Hematopoietic multipotent progenitor cell treated with erythropoietin and hydrocortisone succinate and interleukin-3 and kit ligand, for 4 days (in vitro differentiated cells): ENCODE measurements around the gene ZNF93.
"Not testable (repeated sequence)": the region's sequence is repeated elsewhere in the genome, so short reads cannot be mapped to it uniquely, and the experiment has no call there.

ENCODE experiments used
- DNase-seq: peaks from one replicate; pipeline ENCODE4 v3.0.0-alpha.2; 2015

Gene ZNF93

DNA sequence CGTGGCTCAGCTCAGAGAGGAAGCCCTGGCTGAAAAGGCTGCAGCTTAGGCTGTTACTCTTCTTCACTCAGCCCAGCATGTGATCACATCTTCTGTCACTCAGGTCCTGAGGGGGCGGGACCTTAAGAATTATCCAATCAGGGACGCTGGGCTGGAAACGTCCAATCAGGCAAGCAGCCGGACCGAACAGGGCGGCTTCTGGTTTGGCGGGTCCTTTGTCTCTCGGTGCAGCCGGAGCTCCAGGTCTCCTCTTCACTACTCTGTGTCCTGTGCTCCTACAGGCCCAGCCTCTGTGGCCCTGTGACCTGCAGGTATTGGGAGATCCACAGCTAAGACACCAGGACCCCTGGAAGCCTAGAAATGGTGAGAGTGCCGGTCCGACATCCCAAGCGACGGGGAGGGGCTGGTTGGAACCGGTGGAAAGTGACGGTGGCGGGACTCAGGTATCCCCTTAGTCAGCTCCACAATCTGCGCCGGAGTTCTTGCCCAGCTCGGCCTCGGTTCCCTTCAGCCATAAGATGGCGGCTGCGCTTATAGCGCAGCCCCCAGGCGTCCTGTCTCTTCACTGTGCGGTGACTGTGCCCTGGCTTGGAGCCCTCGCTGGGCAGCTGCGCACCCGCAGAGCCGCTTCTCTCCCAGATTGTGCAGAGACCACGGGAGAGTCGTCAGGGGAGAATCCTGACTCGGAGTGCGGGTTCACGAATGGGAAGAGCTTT lies at the start of gene ZNF93:
ZNF93 (plus strand) TSS at position 218 of the 716 bp plus-strand sequence; CDS start at position 361, 143 bp downstream.
- DNase-seq, result peak; percentile 93

DNA sequence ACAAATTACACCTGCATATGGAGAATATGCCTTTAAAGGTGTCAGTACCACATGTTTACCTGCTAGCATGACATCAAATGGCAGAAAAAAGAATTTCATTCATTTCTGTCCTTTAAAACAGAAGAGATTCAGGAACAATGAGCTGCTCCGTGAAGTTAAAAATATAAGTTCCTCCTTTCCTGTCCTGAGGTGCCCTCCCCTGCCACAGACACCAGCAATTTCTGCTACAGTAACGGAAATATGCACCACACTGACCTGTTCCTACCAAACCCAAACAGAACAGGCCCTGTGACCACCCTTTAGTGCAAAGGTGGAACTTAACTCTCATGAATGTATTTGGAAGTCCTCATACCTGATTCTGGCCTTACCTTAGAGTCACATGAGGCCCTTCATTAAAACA lies 49.0 kb upstream of the ZNF93 start:
- not testable (repeated sequence) for DNase-seq

DNA sequence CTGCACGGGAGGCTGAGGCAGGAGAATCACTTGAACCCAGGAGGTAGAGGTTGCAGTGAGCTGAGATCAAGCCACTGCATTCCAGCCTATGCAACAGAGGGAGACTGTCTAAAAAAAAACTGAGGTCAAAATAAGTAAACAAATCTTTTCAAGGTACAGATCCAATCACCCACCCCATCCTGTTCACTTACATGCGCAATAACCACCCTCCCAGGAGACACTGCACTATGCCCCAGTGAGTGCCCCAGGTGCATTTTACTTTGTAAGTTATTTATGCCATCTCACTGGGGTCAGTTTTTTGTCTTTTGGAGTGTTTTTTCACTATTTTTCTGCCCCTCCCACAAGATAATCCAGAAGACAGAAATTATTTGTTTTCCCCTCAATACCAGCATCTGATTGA lies 42.0 kb upstream of the ZNF93 start:
- DNase-seq, result no peak

DNA sequence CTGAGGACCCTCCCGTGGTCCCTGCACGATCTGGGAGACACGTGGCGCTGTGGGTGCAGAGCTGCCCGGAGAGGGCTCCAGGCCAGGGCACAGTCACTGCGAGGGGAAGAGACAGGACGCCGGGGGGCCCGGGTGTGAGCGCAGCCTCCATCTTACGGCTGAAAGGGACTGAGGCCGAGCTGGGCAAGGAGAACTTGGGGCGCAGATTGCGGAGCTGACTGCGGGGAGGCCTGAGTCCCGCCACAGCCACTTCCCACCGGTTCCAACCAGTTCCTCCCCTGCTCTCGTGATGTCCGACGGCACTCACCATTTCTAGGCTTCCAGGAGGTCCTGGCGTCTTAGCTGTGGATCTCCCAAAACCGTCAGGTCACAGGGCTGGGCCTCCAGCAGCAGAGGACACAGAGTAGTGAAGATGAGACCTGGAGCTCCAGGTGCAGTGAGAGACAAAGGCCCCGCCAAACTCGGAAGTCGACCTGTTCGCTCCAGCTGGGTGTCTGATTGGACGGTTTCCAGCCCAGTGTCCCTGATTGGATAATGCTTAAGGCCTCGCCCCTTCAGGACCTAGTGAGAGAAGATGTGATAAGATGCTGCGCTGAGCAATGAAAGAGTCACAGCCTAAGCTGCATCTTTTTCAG lies 39.9 kb upstream of the ZNF93 start:
- DNase-seq, result no peak

DNA sequence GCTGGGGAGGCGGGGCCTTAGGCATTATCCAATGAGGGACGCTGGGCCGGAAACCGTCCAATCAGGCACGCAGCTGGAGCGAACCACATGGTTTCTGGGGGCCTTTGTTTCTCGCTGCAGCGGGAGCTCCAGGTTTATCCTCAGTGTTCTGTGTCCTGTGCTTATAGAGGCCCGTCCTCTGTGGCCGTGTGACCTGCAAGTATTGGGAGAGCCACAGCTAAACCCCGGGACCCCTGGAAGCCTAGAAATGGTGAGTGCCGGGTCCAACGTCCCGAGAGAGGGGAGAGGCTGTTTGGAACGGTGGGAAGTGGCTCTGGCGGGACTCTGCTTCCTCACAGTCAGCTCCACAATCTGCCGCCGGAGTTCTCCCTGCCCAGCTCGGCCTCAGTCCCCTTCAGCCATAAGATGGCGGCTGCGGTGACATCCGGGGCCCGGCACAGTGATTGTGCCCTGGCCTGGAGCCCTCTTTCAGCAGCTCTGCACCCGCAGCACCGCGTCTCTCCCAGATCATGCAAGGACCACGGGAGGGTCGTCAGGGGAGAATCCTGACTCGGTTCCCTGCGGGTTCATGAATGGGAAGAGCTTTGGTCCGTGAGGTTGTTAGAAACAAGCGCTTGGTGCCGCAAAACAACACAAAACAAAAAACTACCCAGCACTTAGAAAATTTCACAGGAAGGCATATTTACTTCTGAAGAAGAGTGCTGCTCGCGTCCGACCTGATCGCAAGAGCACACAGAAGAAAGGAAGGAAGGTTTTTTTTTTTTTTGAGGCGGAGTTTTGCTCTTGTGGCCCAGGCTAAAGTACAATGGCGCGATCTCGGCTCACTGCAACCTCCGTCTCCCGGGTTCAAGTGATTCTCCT lies 34.8 kb upstream of the ZNF93 start, which contains the start of gene ZNF253:
ZNF253 (plus strand) TSS at position 133 of the 861 bp plus-strand sequence; CDS start at position 248, 115 bp downstream.
- peak; percentile 97 for DNase-seq

DNA sequence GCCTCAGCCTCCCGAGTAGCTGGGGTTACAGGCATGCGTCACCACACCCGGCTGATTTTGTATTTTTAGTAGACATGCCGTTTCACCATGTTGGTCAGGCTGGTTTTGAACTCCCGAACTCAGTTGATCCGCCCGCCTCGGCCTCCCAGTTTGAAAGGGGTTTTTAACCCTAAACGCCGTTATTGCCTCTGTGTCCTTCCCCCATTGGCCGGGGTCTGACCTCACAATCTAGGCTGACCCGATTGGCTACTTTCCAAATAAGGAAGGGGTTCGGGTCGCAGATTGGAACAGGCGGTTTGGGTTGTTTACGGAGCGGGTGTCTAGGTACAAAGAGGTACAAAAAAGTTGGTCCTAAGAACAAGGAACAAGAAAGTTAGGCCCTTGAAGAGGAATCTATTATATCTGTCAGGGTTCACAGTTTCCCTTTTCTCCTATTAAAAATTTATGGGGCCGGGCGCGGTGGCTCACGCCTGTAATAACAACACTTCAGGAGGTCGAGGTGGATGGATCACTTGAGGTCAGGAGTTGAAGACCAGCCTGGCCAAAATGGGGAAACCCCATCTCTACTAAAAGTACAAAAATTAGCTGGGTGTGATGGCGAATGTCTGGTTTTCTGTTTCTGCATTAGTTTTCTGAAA lies 34.0 kb upstream of the ZNF93 start:
- peak; percentile 49 for DNase-seq

DNA sequence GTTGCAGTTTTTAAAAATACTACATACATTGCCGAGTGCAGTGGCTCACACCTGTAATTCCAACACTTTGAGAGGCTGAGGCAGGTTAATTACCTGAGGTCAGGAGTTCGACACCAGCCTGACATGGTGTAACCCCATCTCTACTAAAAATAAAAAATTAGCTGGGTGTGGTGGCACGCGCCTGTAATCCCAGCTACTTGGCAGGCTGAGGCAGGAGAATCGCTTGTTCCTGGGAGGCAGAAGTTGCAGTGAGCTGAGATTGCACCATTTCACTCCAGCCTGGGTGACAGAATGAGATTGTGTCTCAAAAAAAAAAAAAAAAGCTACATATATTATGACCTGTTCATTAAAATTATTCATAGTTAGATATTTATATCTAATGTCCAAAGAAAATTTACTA lies 30.7 kb upstream of the ZNF93 start:
- not testable (repeated sequence) for DNase-seq

DNA sequence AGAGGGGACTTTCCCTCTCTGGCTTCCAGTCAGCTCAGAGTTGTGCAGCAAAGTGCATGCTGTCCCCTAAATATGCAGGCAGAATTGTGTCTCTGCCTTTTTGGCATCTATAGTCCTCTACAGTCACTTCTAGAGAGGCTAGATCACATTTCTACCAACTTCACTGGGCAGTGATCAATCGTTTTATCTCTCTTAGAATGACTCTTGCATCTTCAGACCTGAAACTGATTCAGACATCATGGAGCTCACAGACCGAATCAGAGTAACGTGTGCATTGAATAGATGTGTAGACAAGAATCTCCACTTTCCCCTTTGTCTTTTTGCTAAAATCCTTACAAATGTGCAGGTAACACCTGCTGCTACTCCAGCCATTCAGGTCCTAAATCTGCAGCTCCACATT lies 28.8 kb upstream of the ZNF93 start:
- DNase-seq, result no peak

DNA sequence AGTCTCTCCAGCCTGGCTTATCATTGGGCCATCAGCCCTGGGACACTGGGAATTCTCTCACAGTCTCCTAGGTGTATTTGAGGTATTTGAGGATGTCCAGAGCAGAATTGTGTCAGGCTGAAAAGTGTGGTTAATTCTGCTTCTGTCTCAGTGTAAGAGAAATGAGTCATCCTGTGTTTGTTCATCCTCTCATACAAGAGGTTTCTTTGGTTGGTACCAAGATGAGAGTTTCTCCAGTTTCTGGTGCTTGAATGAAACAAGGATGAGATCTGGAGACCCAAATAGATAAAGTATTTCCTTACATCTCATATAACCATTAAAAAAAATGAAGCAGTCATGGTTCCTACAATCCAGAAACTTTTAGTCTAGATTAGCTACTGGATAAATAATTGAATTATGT lies 27.4 kb upstream of the ZNF93 start:
- no peak for DNase-seq

DNA sequence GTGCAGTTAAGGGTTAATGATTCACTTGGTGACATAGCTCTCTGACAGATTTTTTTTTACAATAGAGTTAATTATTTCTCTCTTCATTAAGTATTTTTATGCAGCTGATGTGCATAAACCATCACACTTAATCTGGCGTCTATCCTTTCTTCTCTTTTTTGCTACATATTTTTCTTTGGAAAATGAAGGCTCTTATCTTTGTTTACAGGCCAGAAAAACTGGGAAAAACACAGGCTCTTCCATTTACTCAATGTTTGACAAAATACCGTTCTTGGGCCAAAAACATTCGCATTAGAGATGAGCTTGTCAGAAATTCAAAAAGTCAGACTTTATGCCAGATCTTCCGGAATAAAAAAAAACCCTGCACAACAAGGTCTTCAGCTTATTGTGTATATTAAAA lies 23.0 kb upstream of the ZNF93 start:
- DNase-seq, result no peak

DNA sequence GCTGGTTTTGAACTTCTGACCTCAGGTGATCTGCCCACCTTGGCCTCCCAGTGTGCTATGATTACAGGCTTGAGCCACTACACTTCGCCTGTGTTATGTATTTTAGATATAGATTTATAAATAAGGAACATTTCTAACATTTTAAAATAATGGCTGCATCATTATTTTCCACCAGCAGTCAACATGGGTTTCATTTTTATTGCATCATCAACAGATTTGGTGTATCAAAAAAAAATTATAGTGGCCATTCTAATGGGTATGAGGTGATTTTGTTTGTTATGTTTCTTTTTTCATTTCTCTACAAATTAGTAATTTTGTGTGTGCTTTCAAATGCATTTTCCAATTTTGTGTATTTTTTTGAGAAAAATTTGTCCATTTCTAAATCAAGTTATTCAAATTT lies 16.2 kb upstream of the ZNF93 start:
- DNase-seq, result no peak

DNA sequence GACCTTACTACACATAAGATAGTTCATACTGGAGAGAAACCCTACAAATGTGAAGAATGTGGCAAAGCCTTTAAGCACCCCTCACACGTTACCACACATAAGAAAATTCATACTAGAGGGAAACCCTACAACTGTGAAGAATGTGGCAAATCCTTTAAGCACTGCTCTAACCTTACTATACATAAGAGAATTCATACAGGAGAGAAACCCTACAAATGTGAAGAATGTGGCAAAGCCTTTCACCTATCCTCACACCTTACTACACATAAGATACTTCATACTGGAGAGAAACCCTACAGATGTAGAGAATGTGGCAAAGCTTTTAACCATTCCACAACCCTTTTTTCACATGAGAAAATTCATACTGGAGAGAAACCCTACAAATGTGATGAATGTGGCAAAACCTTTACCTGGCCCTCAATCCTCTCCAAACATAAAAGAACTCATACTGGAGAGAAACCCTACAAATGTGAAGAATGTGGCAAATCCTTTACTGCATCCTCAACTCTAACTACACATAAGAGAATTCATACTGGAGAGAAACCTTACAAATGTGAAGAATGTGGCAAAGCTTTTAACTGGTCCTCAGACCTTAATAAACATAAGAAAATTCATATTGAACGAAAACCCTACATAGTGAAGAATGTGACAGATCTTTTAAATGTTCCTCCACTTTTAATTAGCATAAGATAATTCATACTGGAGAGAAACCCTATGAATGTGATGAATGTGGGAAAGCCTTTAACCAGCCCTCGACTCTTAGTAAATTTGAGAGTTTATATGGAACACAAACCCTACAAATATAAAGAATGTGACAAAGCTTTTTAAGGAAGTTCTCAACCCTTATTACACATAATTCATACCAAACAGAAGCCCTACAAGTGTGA lies 8.4 kb upstream of the ZNF93 start:
- DNase-seq, result not testable (repeated sequence)

DNA sequence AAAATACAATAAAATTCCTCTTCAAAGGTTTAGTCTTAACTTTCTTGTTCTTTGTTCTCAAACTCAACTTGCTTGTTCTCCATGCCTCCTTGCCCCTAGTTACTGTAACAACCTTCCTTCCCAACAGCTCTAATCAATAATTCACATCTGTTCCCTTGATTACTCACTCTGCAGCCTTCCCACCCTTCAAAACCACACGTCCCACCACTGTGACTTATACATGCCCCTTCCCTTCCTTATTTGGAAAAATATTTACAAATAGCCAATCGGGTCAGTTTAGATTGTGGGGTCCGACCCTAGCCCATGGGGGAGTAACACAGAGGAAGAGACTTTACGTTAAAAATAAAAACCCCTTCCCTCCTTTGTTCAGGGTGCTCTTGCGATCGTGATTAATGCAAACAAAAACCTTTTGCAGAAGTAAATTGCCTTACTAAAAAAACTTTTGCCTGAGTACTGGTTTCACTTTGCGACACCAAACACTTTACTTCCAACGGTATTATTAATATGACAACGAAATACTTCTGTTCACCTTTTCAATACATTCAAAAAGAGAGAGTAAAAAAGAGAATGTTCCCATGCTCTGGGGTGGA lies 512 bp upstream of the ZNF93 start:
- DNase-seq, result peak; percentile 60

DNA sequence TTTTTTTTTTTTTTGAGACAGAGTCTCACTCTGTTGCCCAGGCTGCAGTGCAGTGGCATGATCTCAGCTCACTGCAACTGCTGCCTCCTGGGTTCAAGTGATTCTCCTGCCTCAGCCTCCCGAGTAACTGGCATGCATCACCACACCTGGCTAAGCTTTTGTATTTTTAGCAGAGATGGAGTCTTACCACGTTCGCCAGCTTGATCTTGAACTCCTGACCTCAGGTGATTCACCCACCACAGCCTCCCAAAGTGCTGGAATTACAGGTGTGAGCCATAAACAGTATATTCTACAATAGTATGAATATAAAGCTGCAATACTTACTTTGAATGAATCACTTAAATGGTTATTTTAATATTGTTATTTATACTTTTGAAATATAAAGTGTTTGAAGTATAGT lies 6.8 kb downstream of the ZNF93 start:
- not testable (repeated sequence) for DNase-seq

DNA sequence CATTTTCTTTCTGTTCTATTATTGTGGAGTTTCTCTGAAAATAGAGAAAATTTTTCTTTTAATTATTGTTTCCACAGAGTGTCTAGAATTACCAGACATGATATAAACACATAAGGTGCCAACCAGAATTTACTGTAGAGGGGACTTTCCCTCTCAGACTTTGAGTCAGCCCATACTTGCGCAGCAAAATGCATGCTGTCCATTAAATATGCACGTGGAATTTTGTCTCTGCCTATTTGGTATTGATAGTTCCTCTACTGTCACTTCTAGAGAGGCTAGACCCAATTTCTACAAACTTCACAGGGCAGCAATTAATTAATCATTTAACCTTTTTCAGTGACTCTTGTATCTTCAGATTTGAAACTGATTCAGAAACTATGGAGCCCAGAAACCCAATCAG lies 8.9 kb downstream of the ZNF93 start:
- no peak for DNase-seq

DNA sequence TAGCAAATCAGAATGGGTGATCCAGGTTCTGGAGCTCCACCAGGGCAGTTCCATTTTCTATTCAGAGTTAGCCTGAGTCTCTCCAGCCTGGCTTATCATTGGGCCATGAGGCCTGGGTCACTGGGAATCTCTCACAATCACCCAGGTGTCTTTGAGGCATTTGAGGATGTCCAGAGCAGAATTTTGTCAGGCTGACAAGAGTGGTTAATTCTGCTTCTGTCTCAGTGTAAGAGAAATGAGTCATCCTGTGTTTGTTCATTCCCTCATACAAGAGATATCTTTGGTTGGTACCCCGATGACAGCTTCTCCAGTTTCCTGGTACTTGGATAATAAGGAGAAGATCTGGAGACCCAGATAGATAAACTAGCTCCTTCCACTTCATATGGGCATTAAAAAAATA lies 10.4 kb downstream of the ZNF93 start:
- no peak for DNase-seq

DNA sequence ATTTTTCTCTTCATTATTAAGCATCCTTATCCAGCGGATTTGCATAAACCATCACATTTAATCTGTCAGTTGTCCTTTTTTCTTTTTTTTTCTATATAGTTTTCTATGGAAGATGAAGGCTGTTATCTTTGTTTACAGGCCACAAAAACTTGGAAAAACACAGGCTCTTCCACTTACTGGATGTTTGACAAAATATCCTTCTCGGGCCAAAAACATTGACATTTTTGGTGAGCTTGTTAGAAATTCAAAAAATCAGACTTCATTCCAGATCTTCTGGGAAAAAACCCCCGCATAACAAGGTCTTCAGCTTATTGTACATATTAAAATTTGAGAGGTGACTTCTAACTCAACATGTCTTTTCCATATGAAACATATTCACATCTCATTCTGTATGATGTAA lies 13.8 kb downstream of the ZNF93 start:
- DNase-seq, result no peak

DNA sequence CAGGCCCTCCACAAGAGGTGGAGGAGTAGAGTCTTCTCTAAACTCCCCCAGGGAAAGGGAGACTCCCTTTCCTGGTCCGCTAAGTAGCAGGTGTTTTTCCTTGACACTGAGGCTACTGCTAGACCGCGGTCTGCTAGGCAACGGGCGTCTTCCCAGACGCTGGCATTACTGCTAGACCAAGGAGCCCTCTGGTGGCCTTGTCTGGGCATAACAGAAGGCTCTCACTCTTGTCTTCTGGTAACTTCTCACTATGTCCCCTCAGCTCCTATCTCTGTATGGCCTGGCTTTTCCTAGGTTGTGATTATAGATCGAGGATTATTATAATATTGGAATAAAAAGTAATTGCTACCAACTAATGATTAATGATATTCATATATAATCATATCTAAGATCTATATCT lies 29.7 kb downstream of the ZNF93 start:
- peak; percentile 27 for DNase-seq

DNA sequence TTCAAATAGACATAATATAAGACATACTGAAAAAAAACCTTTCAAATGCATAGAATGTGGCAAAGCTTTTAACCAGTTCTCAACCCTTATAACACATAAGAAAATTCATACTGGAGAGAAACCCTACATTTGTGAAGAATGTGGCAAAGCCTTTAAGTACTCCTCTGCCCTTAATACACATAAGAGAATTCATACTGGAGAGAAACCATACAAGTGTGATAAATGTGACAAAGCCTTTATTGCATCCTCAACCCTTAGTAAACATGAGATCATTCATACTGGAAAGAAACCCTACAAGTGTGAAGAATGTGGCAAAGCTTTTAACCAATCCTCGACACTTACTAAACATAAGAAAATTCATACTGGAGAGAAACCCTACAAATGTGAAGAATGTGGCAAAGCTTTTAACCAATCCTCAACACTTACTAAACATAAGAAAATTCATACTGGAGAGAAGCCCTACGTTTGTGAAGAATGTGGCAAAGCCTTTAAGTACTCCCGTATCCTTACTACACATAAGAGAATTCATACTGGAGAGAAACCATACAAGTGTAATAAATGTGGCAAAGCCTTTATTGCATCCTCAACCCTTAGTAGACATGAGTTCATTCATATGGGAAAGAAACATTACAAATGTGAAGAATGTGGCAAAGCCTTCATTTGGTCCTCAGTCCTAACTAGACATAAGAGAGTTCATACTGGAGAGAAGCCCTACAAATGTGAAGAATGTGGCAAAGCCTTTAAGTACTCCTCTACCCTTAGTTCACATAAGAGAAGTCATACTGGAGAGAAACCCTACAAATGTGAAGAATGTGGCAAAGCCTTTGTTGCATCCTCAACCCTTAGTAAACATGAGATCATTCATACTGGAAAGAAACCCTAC lies 32.9 kb downstream of the ZNF93 start:
- DNase-seq, result not testable (repeated sequence)

DNA sequence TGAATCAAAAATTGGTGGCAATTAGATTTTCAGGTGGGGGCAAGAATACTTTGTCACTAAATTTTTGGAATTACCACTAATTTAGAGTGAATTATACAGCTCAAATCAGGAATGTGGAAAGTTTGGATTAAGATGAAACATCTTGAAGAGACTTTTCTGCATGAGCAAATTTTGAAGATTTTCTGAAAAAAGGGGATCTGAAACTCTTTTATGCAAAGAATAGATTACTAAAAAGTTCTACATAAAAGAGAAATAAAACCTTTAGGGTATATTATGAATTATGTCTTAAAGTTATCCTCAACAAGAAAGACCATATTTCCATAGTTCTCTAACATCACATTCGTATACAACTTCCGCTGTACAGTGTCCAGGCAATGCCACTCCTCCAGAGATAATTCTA lies 36.7 kb downstream of the ZNF93 start:
- DNase-seq, result no peak

DNA sequence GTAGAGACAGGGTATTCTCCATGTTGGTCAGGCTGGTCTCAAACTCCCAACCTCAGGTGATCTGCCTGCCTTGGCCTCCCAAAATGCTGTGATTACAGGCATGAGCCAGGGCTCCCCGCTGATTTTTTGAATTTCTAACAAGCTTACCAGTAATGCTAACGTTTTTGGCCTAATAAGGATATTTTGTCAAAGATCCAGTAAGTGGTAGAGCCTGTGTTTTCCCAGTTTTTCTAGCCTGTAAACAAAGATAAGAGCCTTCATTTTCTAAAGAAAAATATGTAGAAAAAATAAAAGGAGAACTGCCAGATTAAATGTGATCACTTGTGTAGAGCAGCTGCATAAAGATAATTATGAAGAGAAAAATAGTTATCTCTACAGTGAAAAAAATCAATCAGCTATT lies 37.7 kb downstream of the ZNF93 start:
- no peak for DNase-seq
